ENCODE measurements around the gene SMARCB1.

The SMARCB1 gene

GRCh38 chr22:23823331-23823791, 36.6 kb downstream of the SMARCB1 start:
- TF ChIP-seq, protein P1, sequence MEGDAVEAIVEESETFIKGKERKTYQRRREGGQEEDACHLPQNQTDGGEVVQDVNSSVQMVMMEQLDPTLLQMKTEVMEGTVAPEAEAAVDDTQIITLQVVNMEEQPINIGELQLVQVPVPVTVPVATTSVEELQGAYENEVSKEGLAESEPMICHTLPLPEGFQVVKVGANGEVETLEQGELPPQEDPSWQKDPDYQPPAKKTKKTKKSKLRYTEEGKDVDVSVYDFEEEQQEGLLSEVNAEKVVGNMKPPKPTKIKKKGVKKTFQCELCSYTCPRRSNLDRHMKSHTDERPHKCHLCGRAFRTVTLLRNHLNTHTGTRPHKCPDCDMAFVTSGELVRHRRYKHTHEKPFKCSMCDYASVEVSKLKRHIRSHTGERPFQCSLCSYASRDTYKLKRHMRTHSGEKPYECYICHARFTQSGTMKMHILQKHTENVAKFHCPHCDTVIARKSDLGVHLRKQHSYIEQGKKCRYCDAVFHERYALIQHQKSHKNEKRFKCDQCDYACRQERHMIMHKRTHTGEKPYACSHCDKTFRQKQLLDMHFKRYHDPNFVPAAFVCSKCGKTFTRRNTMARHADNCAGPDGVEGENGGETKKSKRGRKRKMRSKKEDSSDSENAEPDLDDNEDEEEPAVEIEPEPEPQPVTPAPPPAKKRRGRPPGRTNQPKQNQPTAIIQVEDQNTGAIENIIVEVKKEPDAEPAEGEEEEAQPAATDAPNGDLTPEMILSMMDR (IDR thresholded peaks at IDR 0.05; ENCODE audit: low read depth, low read length) = no peak
- DNase-seq (ENCODE audit: extremely low read depth, low read depth) = no peak

- TF ChIP-seq, protein P1 (IDR thresholded peaks at IDR 0.05; ENCODE audit: low read depth, low read length) = no peak
- no peak for DNase-seq (ENCODE audit: extremely low read depth, low read depth)
Measured at GRCh38 chr22:23824476-23825245, 37.9 kb downstream of the SMARCB1 start.

DNA sequence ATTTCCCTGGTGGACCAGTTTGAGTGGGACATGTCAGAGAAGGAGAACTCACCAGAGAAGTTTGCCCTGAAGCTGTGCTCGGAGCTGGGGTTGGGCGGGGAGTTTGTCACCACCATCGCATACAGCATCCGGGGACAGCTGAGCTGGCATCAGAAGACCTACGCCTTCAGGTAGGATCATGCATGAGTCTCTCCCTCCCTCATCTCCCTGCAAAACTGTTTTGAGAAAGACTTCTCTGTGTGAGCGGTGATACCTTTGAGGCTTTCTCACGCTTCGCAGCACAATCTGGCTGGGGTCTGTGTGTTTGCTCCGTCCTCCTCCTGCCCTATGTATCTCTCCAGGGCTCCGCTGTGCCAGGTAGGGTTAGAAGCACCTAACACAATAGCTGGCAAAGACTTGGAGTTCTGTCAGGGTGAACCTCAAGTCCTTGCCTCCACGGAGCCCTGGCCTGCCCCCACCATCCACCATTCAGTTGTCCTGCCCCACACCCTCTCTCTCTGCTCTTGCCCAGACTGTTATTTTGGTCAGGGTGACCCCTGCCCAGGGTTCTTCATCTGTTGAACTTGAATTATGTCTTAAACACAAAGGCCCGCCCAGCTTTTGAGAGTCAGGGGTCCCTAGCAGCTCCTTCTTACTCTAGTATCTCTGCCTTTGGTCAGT, 38.6 kb downstream of the SMARCB1 start:
- no peak for DNase-seq (ENCODE audit: extremely low read depth, low read depth)
- TF ChIP-seq, protein P1 (IDR thresholded peaks at IDR 0.05; ENCODE audit: low read depth, low read length) = no peak

GRCh38 chr22:23826510-23827350, 40.0 kb downstream of the SMARCB1 start:
- DNase-seq (ENCODE audit: extremely low read depth, low read depth) = no peak
- TF ChIP-seq, protein P1 (IDR thresholded peaks at IDR 0.05; ENCODE audit: low read depth, low read length) = no peak

- no peak for DNase-seq (ENCODE audit: extremely low read depth, low read depth)
- TF ChIP-seq, protein P1 (IDR thresholded peaks at IDR 0.05; ENCODE audit: low read depth, low read length) = no peak
Measured at GRCh38 chr22:23827351-23827995, 40.7 kb downstream of the SMARCB1 start.

- DNase-seq (ENCODE audit: extremely low read depth, low read depth) = no peak
- TF ChIP-seq, protein P1 (IDR thresholded peaks at IDR 0.05; ENCODE audit: low read depth, low read length) = no peak
Measured at GRCh38 chr22:23828800-23829680, 42.3 kb downstream of the SMARCB1 start.

All from AG09319 (cell line).